ENCODE data around the gene COX7B2. TPM values are rescaled to one million over a fixed set of nuclear protein-coding genes. Genes with fewer than 3 reads are reported as not detected.

COX7B2 gene
- total RNA-seq, 4 donors from 2014 or later: not detected

GRCh38 chr4:46836584-46836983 is 72.5 kb downstream of the COX7B2 start:
- intact Hi-C loops (cut with DNase I): no loop called here
- Histone ChIP-seq H3K4me1 (no peaks in the 10 kb centered on the region), H3K36me3 (no peaks in the 10 kb centered on the region), H3K27ac (replicated peaks in 1 of 4) (no peak overlapping the region), H3K9me3 (no peaks in the 10 kb centered on the region), H3K27me3 (no peaks in the 10 kb centered on the region), H3K4me3 (no peak overlapping the region)
- DNase-seq (ENCODE audit: extremely low spot score): no peak
- TF ChIP-seq CTCF (IDR thresholded peaks at IDR 0.05): no peak
- no peak for TF ChIP-seq POLR2AphosphoS5 (IDR thresholded peaks at IDR 0.05)
- TF ChIP-seq POLR2A (IDR thresholded peaks at IDR 0.05; ENCODE audit: low read depth): no peak
- TF ChIP-seq EP300 (IDR thresholded peaks at IDR 0.05): no peak
- 90% methylated on average over 4 of the region's 4 CpGs for WGBS

GRCh38 chr4:46830971-46831454 is 78.0 kb downstream of the COX7B2 start:
- no peaks in the 10 kb centered on the region for H3K4me1 ChIP-seq
- DNase-seq (ENCODE audit: extremely low spot score): no peak
- no peak overlapping the region for H3K27ac ChIP-seq (replicated peaks in 1 of 4)
- peaks cover 0 to 4% (median under 1%) of the 10 kb centered on the region in 4 donors for H3K9me3 ChIP-seq
- intact Hi-C loops (cut with DNase I): no loop called here
- TF ChIP-seq EP300 (IDR thresholded peaks at IDR 0.05) (no peak), POLR2AphosphoS5 (IDR thresholded peaks at IDR 0.05) (no peak), POLR2A (IDR thresholded peaks at IDR 0.05; ENCODE audit: low read depth) (no peak), CTCF (IDR thresholded peaks at IDR 0.05) (no peak)
- no peaks in the 10 kb centered on the region for H3K27me3 ChIP-seq
- 92% methylated on average over 7 of the region's 24 CpGs for WGBS
- H3K36me3 ChIP-seq: no peaks in the 10 kb centered on the region
- no peak overlapping the region for H3K4me3 ChIP-seq

- H3K27me3 ChIP-seq: no peaks in the 10 kb centered on the region
- H3K27ac ChIP-seq (replicated peaks in 1 of 4): no peak overlapping the region
- DNase-seq (ENCODE audit: extremely low spot score): no peak
- peaks cover 0 to 5% (median 2%) of the 10 kb centered on the region in 4 donors for H3K9me3 ChIP-seq
- intact Hi-C loops (cut with DNase I): no loop called here
- TF ChIP-seq POLR2AphosphoS5 (IDR thresholded peaks at IDR 0.05) (no peak), CTCF (IDR thresholded peaks at IDR 0.05) (no peak), EP300 (IDR thresholded peaks at IDR 0.05) (no peak), POLR2A (IDR thresholded peaks at IDR 0.05; ENCODE audit: low read depth) (no peak)
- no peak overlapping the region for H3K4me3 ChIP-seq
- WGBS: 78% methylated on average over 6 of the region's 6 CpGs
- no peaks in the 10 kb centered on the region for H3K36me3 ChIP-seq
- no peaks in the 10 kb centered on the region for H3K4me1 ChIP-seq
These were observed 88.9 kb downstream of the COX7B2 start for GRCh38 chr4:46820154-46820553.

- intact Hi-C loops (cut with DNase I): no loop called here
- H3K4me3 ChIP-seq: no peak overlapping the region
- DNase-seq (ENCODE audit: extremely low spot score): no peak
- 98% methylated on average over 3 of the region's 3 CpGs for WGBS
- no peaks in the 10 kb centered on the region for H3K4me1 ChIP-seq
- H3K9me3 ChIP-seq: no peaks in the 10 kb centered on the region
- H3K27ac ChIP-seq (replicated peaks in 1 of 4): no peak overlapping the region
- H3K27me3 ChIP-seq: no peaks in the 10 kb centered on the region
- no peaks in the 10 kb centered on the region for H3K36me3 ChIP-seq
- TF ChIP-seq POLR2A (IDR thresholded peaks at IDR 0.05; ENCODE audit: low read depth): no peak
- no peak for TF ChIP-seq CTCF (IDR thresholded peaks at IDR 0.05)
- TF ChIP-seq EP300 (IDR thresholded peaks at IDR 0.05): no peak
- TF ChIP-seq POLR2AphosphoS5 (IDR thresholded peaks at IDR 0.05): no peak
These were observed 90.0 kb downstream of the COX7B2 start for GRCh38 chr4:46819095-46819494.

- DNase-seq (ENCODE audit: extremely low spot score): no peak
- WGBS: 80% methylated on average over 4 of the region's 4 CpGs
- Histone ChIP-seq H3K4me1 (no peaks in the 10 kb centered on the region), H3K36me3 (no peaks in the 10 kb centered on the region), H3K27ac (replicated peaks in 1 of 4) (no peak overlapping the region), H3K4me3 (no peak overlapping the region), H3K9me3 (no peaks in the 10 kb centered on the region), H3K27me3 (no peaks in the 10 kb centered on the region)
- intact Hi-C loops (cut with DNase I): no loop called here
- no peak for TF ChIP-seq EP300 (IDR thresholded peaks at IDR 0.05)
- TF ChIP-seq POLR2AphosphoS5 (IDR thresholded peaks at IDR 0.05): no peak
- TF ChIP-seq CTCF (IDR thresholded peaks at IDR 0.05): no peak
- TF ChIP-seq POLR2A (IDR thresholded peaks at IDR 0.05; ENCODE audit: low read depth): no peak
These were observed 90.4 kb downstream of the COX7B2 start for GRCh38 chr4:46818604-46819003.
